Measurements from ENCODE around the gene OMP. TPM values are rescaled to one million over a fixed set of nuclear protein-coding genes. Genes with fewer than 3 reads are reported as not detected.

OMP gene
- polyA plus RNA-seq, 3 donors, result not detected

- no peak overlapping the region for H2AFZ ChIP-seq (ENCODE audit: insufficient read depth, low read depth, low read length, poor library complexity, severe bottlenecking)
- peaks cover 0 to 6% (median under 1%) of the 10 kb centered on the region in 3 donors for H3K27me3 Mint-ChIP-seq (ENCODE audit: low read depth in 3 of 3)
- no peaks in the 10 kb centered on the region for H3K36me3 ChIP-seq (replicated peaks in 1 of 2; ENCODE audit: control insufficient read depth in 1 of 2, insufficient read depth in 2 of 2, low read length in 2 of 2)
- no peak for DNase-seq
- intact Hi-C loops (cut with micrococcal nuclease), result loop anchor here in 1 of 2 donors (10.0 kb wide), 1 partner anchor 360 kb away; no protein-coding TSS in a partner anchor
- no peak overlapping the region for H3K27ac ChIP-seq (ENCODE audit: low read depth in 1 of 2, low read length in 2 of 2)
- H3K9ac ChIP-seq (ENCODE audit: insufficient read depth, low read length, poor library complexity, severe bottlenecking), result no peak overlapping the region
- H3K27ac Mint-ChIP-seq, result no peak overlapping the region
- no peak overlapping the region for H3K4me3 Mint-ChIP-seq
- no peak overlapping the region for H3K4me3 ChIP-seq (replicated peaks in 1 of 3; ENCODE audit: low read depth in 2 of 3, low read length in 3 of 3)
- peaks cover 14 to 15% of the 10 kb centered on the region in 2 donors for H3K4me1 ChIP-seq (ENCODE audit: control insufficient read depth in 1 of 2, insufficient read depth in 2 of 2, low read length in 2 of 2)
- H4K20me1 ChIP-seq (ENCODE audit: insufficient read depth, low read length), result no peaks in the 10 kb centered on the region
- H3K27me3 ChIP-seq (ENCODE audit: control insufficient read depth in 2 of 2, insufficient read depth in 2 of 2, low read length in 2 of 2), result no peaks in the 10 kb centered on the region
- no peaks in the 10 kb centered on the region for H3K79me2 ChIP-seq (ENCODE audit: insufficient read depth, low read length)
- no peak for TF ChIP-seq CTCF (IDR thresholded peaks at IDR 0.05)
- no peak overlapping the region for H3K4me2 ChIP-seq (replicated peaks; ENCODE audit: extremely low read depth, low read length, poor library complexity, severe bottlenecking)
- WGBS (ENCODE audit: insufficient coverage), result 95% methylated on average over 22 of the region's 25 CpGs
- H3K4me1 Mint-ChIP-seq, result peaks cover 18% of the 10 kb centered on the region
- no peaks in the 10 kb centered on the region for H3K9me3 Mint-ChIP-seq
- H3K9me3 ChIP-seq (replicated peaks in 1 of 2; ENCODE audit: control insufficient read depth in 1 of 2, insufficient read depth in 1 of 2, low read length in 2 of 2), result no peaks in the 10 kb centered on the region
- no peaks in the 10 kb centered on the region for H3K36me3 Mint-ChIP-seq
Observed at GRCh38 chr11:77084581-77085191, 18.0 kb upstream of the OMP start.

- Mint-ChIP-seq H3K36me3 (no peaks in the 10 kb centered on the region), H3K27ac (no peak overlapping the region), H3K4me1 (peaks cover 18% of the 10 kb centered on the region), H3K4me3 (no peak overlapping the region), H3K9me3 (no peaks in the 10 kb centered on the region), H3K27me3 (ENCODE audit: low read depth in 3 of 3) (peaks cover 0 to 6% (median 0%) of the 10 kb centered on the region in 3 donors)
- no peak overlapping the region for H2AFZ ChIP-seq (ENCODE audit: insufficient read depth, low read depth, low read length, poor library complexity, severe bottlenecking)
- no peaks in the 10 kb centered on the region for H3K36me3 ChIP-seq (replicated peaks in 1 of 2; ENCODE audit: control insufficient read depth in 1 of 2, insufficient read depth in 2 of 2, low read length in 2 of 2)
- WGBS (ENCODE audit: insufficient coverage), result 95% methylated on average over 4 of the region's 6 CpGs
- no peaks in the 10 kb centered on the region for H4K20me1 ChIP-seq (ENCODE audit: insufficient read depth, low read length)
- H3K4me2 ChIP-seq (replicated peaks; ENCODE audit: extremely low read depth, low read length, poor library complexity, severe bottlenecking), result no peak overlapping the region
- no peak overlapping the region for H3K4me3 ChIP-seq (replicated peaks in 1 of 3; ENCODE audit: low read depth in 2 of 3, low read length in 3 of 3)
- H3K27ac ChIP-seq (ENCODE audit: low read depth in 1 of 2, low read length in 2 of 2), result no peak overlapping the region
- no peak for DNase-seq
- peaks cover 14 to 15% of the 10 kb centered on the region in 2 donors for H3K4me1 ChIP-seq (ENCODE audit: control insufficient read depth in 1 of 2, insufficient read depth in 2 of 2, low read length in 2 of 2)
- TF ChIP-seq CTCF (IDR thresholded peaks at IDR 0.05), result no peak
- no peak overlapping the region for H3K9ac ChIP-seq (ENCODE audit: insufficient read depth, low read length, poor library complexity, severe bottlenecking)
- no peaks in the 10 kb centered on the region for H3K27me3 ChIP-seq (ENCODE audit: control insufficient read depth in 2 of 2, insufficient read depth in 2 of 2, low read length in 2 of 2)
- intact Hi-C loops (cut with micrococcal nuclease), result loop anchor here in 1 of 2 donors (10.0 kb wide), 1 partner anchor 361 kb away; no protein-coding TSS in a partner anchor
- H3K79me2 ChIP-seq (ENCODE audit: insufficient read depth, low read length), result no peaks in the 10 kb centered on the region
- H3K9me3 ChIP-seq (replicated peaks in 1 of 2; ENCODE audit: control insufficient read depth in 1 of 2, insufficient read depth in 1 of 2, low read length in 2 of 2), result no peaks in the 10 kb centered on the region
Observed at GRCh38 chr11:77085652-77086051, 17.0 kb upstream of the OMP start.
